Mesothelial cell of epicardium (in vitro differentiated cells): ENCODE results near the gene ZBTB1. TPM values are rescaled to one million over a fixed set of nuclear protein-coding genes. Genes with fewer than 3 reads are reported as not detected.

Source experiments
- DNase-seq, 2 experiments: peaks; one replicate each; pipeline ENCODE4 v3.0.0; 2021; ENCODE audit warnings: low spot score in 2 of 2; ENCODE audit not compliant: unreplicated experiment in 2 of 2
- H3K27ac Mint-ChIP-seq: 2 replicates; pipeline ENCODE4 v1.8.0; 2021; ENCODE audit warnings: mixed read lengths
- H3K27me3 Mint-ChIP-seq: 2 replicates; pipeline ENCODE4 v1.8.0; 2021; ENCODE audit warnings: low read depth, mixed read lengths
- H3K36me3 Mint-ChIP-seq: 2 replicates; pipeline ENCODE4 v1.8.0; 2021; ENCODE audit warnings: mixed read lengths
- H3K4me1 Mint-ChIP-seq: 2 replicates; pipeline ENCODE4 v1.8.0; 2021; ENCODE audit warnings: mixed read lengths
- H3K4me3 Mint-ChIP-seq: 2 replicates; pipeline ENCODE4 v1.8.0; 2021; ENCODE audit warnings: mild to moderate bottlenecking, moderate library complexity, mixed read lengths
- H3K9me3 Mint-ChIP-seq: 2 replicates; pipeline ENCODE4 v1.8.0; 2021; ENCODE audit warnings: mixed read lengths
- CTCF ChIP-seq: fragments of 200-600 bp; sonication (generic); IDR thresholded peaks from one replicate; pipeline ENCODE4 v1.5.0; 2021; ENCODE audit warnings: antibody characterized with exemption; ENCODE audit not compliant: unreplicated experiment
- total RNA-seq: library from RNA; stranded (reverse); gene quantifications from 3 replicates; pipeline ENCODE4 v1.2.1, GENCODE V29; 2021

Gene ZBTB1
- total RNA-seq, 1 donor from 2014 or later = 67.4 TPM

- no peak overlapping the region for H3K4me3 Mint-ChIP-seq
- TF ChIP-seq CTCF = no peak
- H3K27ac Mint-ChIP-seq = no peak overlapping the region
- peaks cover 29% of the 10 kb centered on the region for H3K4me1 Mint-ChIP-seq
- H3K36me3 Mint-ChIP-seq = peaks cover 5% of the 10 kb centered on the region
- H3K9me3 Mint-ChIP-seq = peaks cover 3% of the 10 kb centered on the region
- DNase-seq = no peak
- H3K27me3 Mint-ChIP-seq = no peaks in the 10 kb centered on the region
These were observed 40.2 kb downstream of the ZBTB1 start for GRCh38 chr14:64544607-64545312.

DNA sequence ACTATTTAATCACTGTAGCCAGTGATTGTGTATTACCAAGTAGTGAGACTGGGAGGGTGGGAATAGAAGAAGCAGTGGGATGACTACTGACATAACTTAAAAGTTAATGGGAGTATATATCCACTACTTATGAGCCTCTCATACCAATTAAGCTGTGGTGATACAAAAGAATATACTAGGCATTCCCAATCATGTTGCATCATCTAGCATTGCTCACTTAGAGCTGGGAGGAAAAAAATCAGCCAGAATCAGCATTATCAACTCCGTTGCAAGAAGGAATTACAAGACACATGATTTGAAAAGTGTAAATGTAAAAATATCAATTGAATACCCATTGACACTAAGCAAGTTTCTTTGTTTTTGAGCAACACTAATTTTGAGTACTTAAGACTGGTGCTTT lies 44.4 kb downstream of the ZBTB1 start:
- H3K36me3 Mint-ChIP-seq = no peaks in the 10 kb centered on the region
- H3K4me1 Mint-ChIP-seq = peaks cover 18% of the 10 kb centered on the region

GRCh38 chr14:64549791-64550620 lies 45.4 kb downstream of the ZBTB1 start, which contains the start of gene PPP1R36:
Gene PPP1R36 (plus strand): TSS chr14:64549961. CDS start chr14:64549998, 37 bp downstream.
- H3K27ac Mint-ChIP-seq = no peak within 1 kb of the TSS
- peaks cover 14% of the 10 kb centered on the region for H3K4me1 Mint-ChIP-seq
- H3K27me3 Mint-ChIP-seq = peaks cover 1% of the 10 kb centered on the region
- no peak for DNase-seq
- H3K4me3 Mint-ChIP-seq = peak within 1 kb of the TSS; percentile 62
- TF ChIP-seq CTCF = no peak
- H3K36me3 Mint-ChIP-seq = no peaks in the 10 kb centered on the region
- no peaks in the 10 kb centered on the region for H3K9me3 Mint-ChIP-seq

More for the DNA sequence above, 44.4 kb downstream of the ZBTB1 start:
- DNase-seq = no peak
- Mint-ChIP-seq H3K9me3 (no peaks in the 10 kb centered on the region), H3K27me3 (peaks cover 1% of the 10 kb centered on the region), H3K27ac (no peak overlapping the region), H3K4me3 (peak overlapping the region; percentile 11)
- no peak for TF ChIP-seq CTCF

DNA sequence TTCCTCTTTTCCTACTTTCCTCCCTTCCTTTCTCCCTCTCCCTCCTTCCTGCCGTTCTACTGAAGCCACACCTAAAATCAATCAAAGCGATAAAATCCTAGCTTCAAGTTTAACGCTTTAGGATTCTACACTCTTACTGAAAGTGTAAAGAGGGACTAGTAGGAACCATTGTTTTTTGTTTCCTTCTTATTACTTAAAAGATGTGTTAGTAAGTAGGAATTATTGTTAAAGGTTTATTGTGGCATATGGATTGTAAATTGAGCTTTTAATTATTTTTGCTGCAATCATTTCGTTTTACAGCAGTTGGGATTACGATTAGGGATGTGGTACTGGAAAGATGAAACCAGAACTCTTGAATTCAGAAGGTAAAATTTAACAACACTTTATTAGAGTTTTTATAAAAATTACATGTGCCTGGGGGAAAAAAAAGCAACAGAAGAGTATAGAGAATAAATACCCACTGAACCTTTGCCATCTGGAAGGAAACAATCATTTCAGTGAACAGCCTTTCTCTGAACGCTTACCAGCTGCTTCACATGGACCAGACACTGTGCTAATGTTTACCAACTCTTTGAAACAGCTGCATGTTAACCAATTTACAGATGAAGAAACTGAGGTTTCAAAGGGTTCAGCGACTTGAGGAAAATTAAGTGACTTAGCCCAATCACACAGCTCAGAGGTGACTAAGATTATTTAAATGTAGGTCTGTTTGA lies 46.2 kb downstream of the ZBTB1 start:
- H3K27ac Mint-ChIP-seq = no peak overlapping the region
- DNase-seq = no peak
- H3K4me1 Mint-ChIP-seq = peaks cover 13% of the 10 kb centered on the region
- peaks cover 1% of the 10 kb centered on the region for H3K27me3 Mint-ChIP-seq
- no peaks in the 10 kb centered on the region for H3K9me3 Mint-ChIP-seq
- TF ChIP-seq CTCF = no peak
- no peaks in the 10 kb centered on the region for H3K36me3 Mint-ChIP-seq
- peak overlapping the region; percentile 62 for H3K4me3 Mint-ChIP-seq

DNA sequence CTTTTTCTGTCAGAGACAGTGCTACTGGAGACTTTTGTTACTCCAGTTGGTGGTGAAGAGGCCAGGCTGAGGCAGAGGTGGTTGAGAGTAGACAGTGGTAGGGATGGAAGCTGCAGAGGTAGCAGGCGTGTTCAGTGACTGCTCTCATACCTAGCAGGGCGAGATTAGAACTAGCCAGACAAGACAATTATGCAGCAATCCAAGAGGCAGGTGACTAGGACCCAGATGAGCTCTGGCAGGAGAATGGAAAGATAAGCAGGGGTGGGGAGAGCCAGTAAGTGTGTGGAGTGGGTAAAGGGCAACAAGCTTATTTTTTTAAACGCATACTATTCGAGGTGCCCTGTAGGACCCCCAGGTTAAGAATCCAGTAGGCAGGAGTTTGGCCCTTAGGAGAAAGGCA lies 50.0 kb downstream of the ZBTB1 start:
- Mint-ChIP-seq H3K27ac (no peak overlapping the region), H3K4me1 (peaks cover 10% of the 10 kb centered on the region), H3K27me3 (peaks cover 1% of the 10 kb centered on the region), H3K36me3 (no peaks in the 10 kb centered on the region), H3K9me3 (no peaks in the 10 kb centered on the region), H3K4me3 (no peak overlapping the region)
- no peak for TF ChIP-seq CTCF
- no peak for DNase-seq
